ENCODE results near the gene ZNF627. TPM values are rescaled to one million over a fixed set of nuclear protein-coding genes. Genes with fewer than 3 reads are reported as not detected.

Gene ZNF627
- total RNA-seq, 2 experiments from 2014 or later = 4.7 to 5.5 TPM

Other genes starting within 250 kb of the ZNF627 start
- 1 to 10 TPM in 1 of 2 experiments, under 1 TPM in 1; 0.70 to 1.2 TPM for gene PLPPR2, start 242.1 kb upstream of the ZNF627 start, total RNA-seq
- 1 to 10 TPM; 2.1 to 2.2 TPM for gene SWSAP1, start 222.8 kb upstream of the ZNF627 start, total RNA-seq
- 1 to 10 TPM; 3.6 to 4.5 TPM for gene EPOR, start 213.2 kb upstream of the ZNF627 start, total RNA-seq
- not detected for gene RGL3, start 178.2 kb upstream of the ZNF627 start, total RNA-seq
- gene ODAD3, start 162.4 kb upstream of the ZNF627 start, total RNA-seq = under 1 TPM; 0.27 to 0.32 TPM
- gene PRKCSH, start 161.8 kb upstream of the ZNF627 start, total RNA-seq = 100 to 1,000 TPM; 212 to 222 TPM
- gene ELAVL3, start 116.4 kb upstream of the ZNF627 start, total RNA-seq = not detected
- 10 to 100 TPM; 12.9 to 13.1 TPM for gene ZNF653, start 91.6 kb upstream of the ZNF627 start, total RNA-seq
- 10 to 100 TPM; 46.7 to 51.7 TPM for gene ECSIT, start 68.3 kb upstream of the ZNF627 start, total RNA-seq
- under 1 TPM in 1 of 2 experiments, not detected in 1; 0.36 TPM for gene CNN1, start 58.6 kb upstream of the ZNF627 start, total RNA-seq
- gene ELOF1, start 38.3 kb upstream of the ZNF627 start, total RNA-seq = 10 to 100 TPM; 63.8 to 69.3 TPM
- 1 to 10 TPM; 3.4 to 4.3 TPM for gene ACP5, start 19.8 kb upstream of the ZNF627 start, total RNA-seq
- 1 to 10 TPM; 2.2 to 3.6 TPM for gene ZNF823, start 141.5 kb downstream of the ZNF627 start, total RNA-seq
- 1 to 10 TPM; 4.0 to 4.1 TPM for gene ZNF441, start 169.5 kb downstream of the ZNF627 start, total RNA-seq
- under 1 TPM; 0.56 to 0.87 TPM for gene ZNF491, start 201.0 kb downstream of the ZNF627 start, total RNA-seq
- 1 to 10 TPM; 6.3 to 8.3 TPM for gene ZNF440, start 216.8 kb downstream of the ZNF627 start, total RNA-seq

All from activated naive CD8-positive, alpha-beta T cell treated with anti-CD3 and anti-CD28 coated beads for 36 hours (primary cell).